ENCODE measurements around the gene TCAIM.
A peak's percentile ranks its signal among the peaks of the same experiment; 100 is the strongest.
"Not testable (repeated sequence)": the region's sequence is repeated elsewhere in the genome, so short reads cannot be mapped to it uniquely, and the experiment has no call there.

The TCAIM gene

GRCh38 chr3:44375450-44375849 is 36.9 kb downstream of the TCAIM start:
- DNase-seq = no peak
- H3K4me3 Mint-ChIP-seq = no peak overlapping the region
- no peaks in the 10 kb centered on the region for H3K27me3 Mint-ChIP-seq
- no peaks in the 10 kb centered on the region for H3K4me1 Mint-ChIP-seq
- no peak overlapping the region for H3K27ac Mint-ChIP-seq
- peaks cover 6% of the 10 kb centered on the region for H3K9me3 Mint-ChIP-seq
- H3K36me3 Mint-ChIP-seq = peaks cover 4% of the 10 kb centered on the region
- CTCF ChIA-PET = no interaction called here

DNA sequence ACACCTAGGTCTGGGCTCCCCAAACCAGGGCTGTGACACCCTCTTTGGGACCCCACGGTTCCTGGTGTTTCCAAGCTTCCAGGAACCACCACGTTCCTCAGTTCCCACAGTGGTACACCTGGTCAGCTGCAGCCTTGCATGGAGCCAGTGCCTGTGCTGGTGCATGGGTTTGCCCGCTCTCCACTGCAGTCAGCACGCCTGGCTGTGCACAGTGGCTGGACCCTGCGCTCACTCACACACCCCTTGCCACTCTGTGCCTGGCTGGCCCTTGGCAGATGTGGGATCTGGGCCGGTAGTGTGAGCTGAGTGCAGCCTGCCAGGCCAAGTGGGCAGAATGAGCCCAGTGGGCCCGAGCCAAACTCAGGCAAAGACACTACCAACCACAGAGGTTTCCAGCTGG is 48.8 kb downstream of the TCAIM start:
- H3K27me3 Mint-ChIP-seq = no peaks in the 10 kb centered on the region
- H3K27ac Mint-ChIP-seq = no peak overlapping the region
- peaks cover 15% of the 10 kb centered on the region for H3K9me3 Mint-ChIP-seq
- H3K4me3 Mint-ChIP-seq = no peak overlapping the region
- DNase-seq = no peak
- CTCF ChIA-PET = no interaction called here
- peaks cover 2% of the 10 kb centered on the region for H3K4me1 Mint-ChIP-seq
- H3K36me3 Mint-ChIP-seq = no peaks in the 10 kb centered on the region

DNA sequence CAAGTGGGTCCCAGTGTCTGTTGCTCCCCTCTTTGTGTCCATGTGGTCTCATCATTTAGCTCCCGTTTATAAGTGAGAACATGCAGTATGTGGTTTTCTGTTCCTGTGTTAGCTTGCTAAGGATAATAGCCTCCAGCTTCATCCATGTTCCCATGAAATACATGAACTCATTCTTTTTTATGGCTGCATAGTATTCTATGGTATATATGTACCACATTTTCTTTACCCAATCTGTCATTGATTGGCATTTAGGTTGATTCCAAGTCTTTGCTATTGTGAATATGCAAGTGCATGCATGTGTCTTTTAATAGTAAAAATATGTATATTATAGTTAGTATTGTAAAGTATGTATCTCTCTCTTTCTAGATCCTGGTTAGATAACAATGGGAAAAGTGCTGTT is 53.9 kb downstream of the TCAIM start:
- Mint-ChIP-seq H3K4me1 (peaks cover 2% of the 10 kb centered on the region), H3K4me3 (no peak overlapping the region), H3K36me3 (no peaks in the 10 kb centered on the region), H3K27ac (no peak overlapping the region), H3K27me3 (no peaks in the 10 kb centered on the region), H3K9me3 (peaks cover 4% of the 10 kb centered on the region)
- DNase-seq = no peak
- CTCF ChIA-PET = no interaction called here

GRCh38 chr3:44395714-44396113 is 57.1 kb downstream of the TCAIM start:
- CTCF ChIA-PET = no interaction called here
- Mint-ChIP-seq H3K27ac (no peak overlapping the region), H3K9me3 (peaks cover 1% of the 10 kb centered on the region), H3K27me3 (no peaks in the 10 kb centered on the region), H3K4me1 (peaks cover 2% of the 10 kb centered on the region), H3K36me3 (peaks cover 3% of the 10 kb centered on the region), H3K4me3 (no peak overlapping the region)
- no peak for DNase-seq

GRCh38 chr3:44396200-44397171 is 57.9 kb downstream of the TCAIM start:
- H3K9me3 Mint-ChIP-seq = peaks cover 1% of the 10 kb centered on the region
- CTCF ChIA-PET = no interaction called here

GRCh38 chr3:44398271-44398670 is 59.7 kb downstream of the TCAIM start:
- H3K27me3 Mint-ChIP-seq, H3K4me1 Mint-ChIP-seq, CTCF ChIA-PET: not testable (repeated sequence)

More at GRCh38 chr3:44396200-44397171, 57.9 kb downstream of the TCAIM start:
- no peaks in the 10 kb centered on the region for H3K27me3 Mint-ChIP-seq
- H3K4me1 Mint-ChIP-seq = peaks cover under 1% of the 10 kb centered on the region
- no peak overlapping the region for H3K27ac Mint-ChIP-seq
- no peak for DNase-seq
- no peak overlapping the region for H3K4me3 Mint-ChIP-seq
- peaks cover 8% of the 10 kb centered on the region for H3K36me3 Mint-ChIP-seq

GRCh38 chr3:44398853-44399252 is 60.3 kb downstream of the TCAIM start:
- Mint-ChIP-seq H3K4me3 (no peak overlapping the region), H3K36me3 (peaks cover 8% of the 10 kb centered on the region), H3K9me3 (no peaks in the 10 kb centered on the region), H3K4me1 (no peaks in the 10 kb centered on the region), H3K27ac (no peak overlapping the region), H3K27me3 (no peaks in the 10 kb centered on the region)
- DNase-seq = no peak
- CTCF ChIA-PET = no interaction called here

More at GRCh38 chr3:44398271-44398670, 59.7 kb downstream of the TCAIM start:
- not testable (repeated sequence) for DNase-seq, H3K9me3 Mint-ChIP-seq, H3K36me3 Mint-ChIP-seq, H3K27ac Mint-ChIP-seq, H3K4me3 Mint-ChIP-seq

- Mint-ChIP-seq H3K27me3 (no peaks in the 10 kb centered on the region), H3K4me3 (no peak overlapping the region)
- CTCF ChIA-PET = no interaction called here
Observed at GRCh38 chr3:44400771-44401170, 62.2 kb downstream of the TCAIM start.

GRCh38 chr3:44402548-44402947 is 64.0 kb downstream of the TCAIM start:
- H3K36me3 Mint-ChIP-seq = peaks cover 8% of the 10 kb centered on the region
- DNase-seq = no peak
- H3K9me3 Mint-ChIP-seq = no peaks in the 10 kb centered on the region
- CTCF ChIA-PET = no interaction called here
- H3K4me1 Mint-ChIP-seq = no peaks in the 10 kb centered on the region
- H3K4me3 Mint-ChIP-seq = no peak overlapping the region
- H3K27me3 Mint-ChIP-seq = no peaks in the 10 kb centered on the region
- no peak overlapping the region for H3K27ac Mint-ChIP-seq

More at GRCh38 chr3:44400771-44401170, 62.2 kb downstream of the TCAIM start:
- no peaks in the 10 kb centered on the region for H3K9me3 Mint-ChIP-seq
- H3K4me1 Mint-ChIP-seq = no peaks in the 10 kb centered on the region
- DNase-seq = no peak
- H3K36me3 Mint-ChIP-seq = peaks cover 8% of the 10 kb centered on the region
- H3K27ac Mint-ChIP-seq = no peak overlapping the region

DNA sequence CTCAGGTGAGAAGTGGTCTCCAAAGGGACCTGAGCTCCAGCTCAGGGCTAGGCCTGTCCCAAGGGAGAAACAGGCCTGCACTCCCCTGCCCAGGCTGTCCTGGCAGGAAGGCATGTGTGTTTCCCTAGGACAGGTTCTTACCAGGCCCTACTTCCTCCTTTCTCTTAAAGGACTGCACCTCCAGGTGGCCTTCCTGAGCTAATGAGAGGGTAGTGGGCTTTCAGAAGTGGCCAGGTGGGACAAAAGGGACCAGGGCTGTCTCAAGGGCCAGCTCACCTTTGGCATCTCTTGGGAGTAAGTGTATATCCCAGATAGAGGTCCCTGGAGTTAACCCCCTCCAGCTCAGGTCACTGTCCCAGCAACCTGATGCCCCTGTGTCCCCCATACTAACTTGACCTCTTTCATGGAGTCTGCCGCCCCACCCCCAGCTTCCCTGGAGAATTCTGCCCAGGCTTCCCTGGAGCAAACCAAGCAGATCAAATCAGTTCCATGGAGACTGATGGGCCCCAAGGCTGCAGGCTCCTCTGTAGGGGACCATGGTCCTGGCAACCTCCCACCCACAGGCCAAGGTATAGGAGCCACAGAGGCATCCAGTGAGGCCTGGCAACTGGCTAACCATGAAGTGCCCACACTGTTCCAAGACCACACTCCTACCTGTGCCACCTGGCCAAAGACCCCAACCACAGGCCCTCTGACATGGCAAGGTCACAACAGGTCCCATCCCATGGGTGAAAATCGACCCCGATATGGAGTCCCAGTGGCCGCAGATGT is 71.3 kb downstream of the TCAIM start:
- no peak for DNase-seq
- Mint-ChIP-seq H3K27ac (peak overlapping the region; percentile 42), H3K36me3 (no peaks in the 10 kb centered on the region), H3K9me3 (no peaks in the 10 kb centered on the region), H3K4me1 (no peaks in the 10 kb centered on the region), H3K4me3 (no peak overlapping the region), H3K27me3 (no peaks in the 10 kb centered on the region)
- CTCF ChIA-PET = no interaction called here

GRCh38 chr3:44411031-44411645 is 72.6 kb downstream of the TCAIM start:
- no peak overlapping the region for H3K27ac Mint-ChIP-seq
- CTCF ChIA-PET = no interaction called here

GRCh38 chr3:44412365-44412764 is 73.8 kb downstream of the TCAIM start:
- no peak overlapping the region for H3K27ac Mint-ChIP-seq
- H3K9me3 Mint-ChIP-seq = no peaks in the 10 kb centered on the region
- CTCF ChIA-PET = no interaction called here
- no peaks in the 10 kb centered on the region for H3K27me3 Mint-ChIP-seq
- no peaks in the 10 kb centered on the region for H3K4me1 Mint-ChIP-seq
- H3K36me3 Mint-ChIP-seq = no peaks in the 10 kb centered on the region
- H3K4me3 Mint-ChIP-seq = no peak overlapping the region
- no peak for DNase-seq

More at GRCh38 chr3:44411031-44411645, 72.6 kb downstream of the TCAIM start:
- DNase-seq = no peak
- no peaks in the 10 kb centered on the region for H3K36me3 Mint-ChIP-seq
- no peak overlapping the region for H3K4me3 Mint-ChIP-seq
- no peaks in the 10 kb centered on the region for H3K4me1 Mint-ChIP-seq
- H3K27me3 Mint-ChIP-seq = no peaks in the 10 kb centered on the region
- no peaks in the 10 kb centered on the region for H3K9me3 Mint-ChIP-seq

DNA sequence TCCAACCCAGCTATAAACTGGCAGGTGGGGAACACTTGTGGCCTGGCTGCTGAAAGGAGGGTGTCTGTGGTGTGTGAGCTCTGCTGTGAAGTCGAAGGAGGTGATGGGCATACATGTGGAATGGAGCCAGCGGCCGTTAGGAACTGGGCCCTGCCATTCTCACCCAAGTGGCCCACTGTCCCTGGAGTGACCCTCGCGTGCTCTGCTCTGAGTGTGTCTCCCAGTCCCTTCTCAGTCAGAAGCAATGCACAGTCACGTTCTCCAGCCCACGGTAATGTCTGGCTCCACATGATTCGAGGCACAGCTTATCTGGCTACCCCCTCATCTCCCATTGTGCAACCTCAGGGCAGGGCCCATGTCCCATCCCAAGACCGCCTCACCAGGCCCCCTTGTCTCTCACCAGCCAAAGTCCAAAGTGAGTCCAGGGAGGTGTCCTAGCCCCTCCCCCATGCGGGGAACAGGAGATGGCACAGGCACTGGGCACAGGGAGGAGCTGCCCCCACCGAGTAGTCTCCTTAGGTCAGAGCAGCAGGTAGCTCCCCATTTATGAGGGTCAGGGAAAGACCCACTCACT is 76.0 kb downstream of the TCAIM start:
- DNase-seq = no peak
- H3K36me3 Mint-ChIP-seq = no peaks in the 10 kb centered on the region
- H3K27me3 Mint-ChIP-seq = no peaks in the 10 kb centered on the region
- CTCF ChIA-PET = no interaction called here
- H3K4me3 Mint-ChIP-seq = no peak overlapping the region
- H3K27ac Mint-ChIP-seq = no peak overlapping the region
- H3K4me1 Mint-ChIP-seq = no peaks in the 10 kb centered on the region
- peaks cover 2% of the 10 kb centered on the region for H3K9me3 Mint-ChIP-seq

DNA sequence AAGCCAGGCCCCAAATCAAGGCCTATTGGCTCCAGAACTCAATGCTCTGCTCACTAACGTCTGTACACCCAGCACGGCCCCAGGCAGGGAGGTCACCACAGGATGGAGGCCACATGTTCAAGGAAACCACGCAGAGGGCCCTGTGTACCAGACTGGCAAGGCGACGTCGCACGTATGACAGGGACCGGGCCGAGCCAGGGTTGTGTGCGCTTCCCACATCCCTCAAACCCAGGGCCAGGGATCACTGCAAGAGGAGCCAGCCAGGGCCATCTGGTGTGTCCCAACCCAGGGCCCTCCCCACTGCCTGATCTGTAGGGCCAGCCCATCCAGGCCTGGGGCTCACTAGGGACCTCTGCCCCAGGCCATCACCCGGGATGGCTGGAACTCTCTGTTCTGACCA is 76.9 kb downstream of the TCAIM start:
- CTCF ChIA-PET = no interaction called here
- Mint-ChIP-seq H3K27me3 (no peaks in the 10 kb centered on the region), H3K9me3 (peaks cover 2% of the 10 kb centered on the region), H3K4me3 (no peak overlapping the region), H3K4me1 (no peaks in the 10 kb centered on the region), H3K27ac (no peak overlapping the region), H3K36me3 (no peaks in the 10 kb centered on the region)
- DNase-seq = no peak
